ENCODE measurements around the gene SLC25A21.

DNA sequence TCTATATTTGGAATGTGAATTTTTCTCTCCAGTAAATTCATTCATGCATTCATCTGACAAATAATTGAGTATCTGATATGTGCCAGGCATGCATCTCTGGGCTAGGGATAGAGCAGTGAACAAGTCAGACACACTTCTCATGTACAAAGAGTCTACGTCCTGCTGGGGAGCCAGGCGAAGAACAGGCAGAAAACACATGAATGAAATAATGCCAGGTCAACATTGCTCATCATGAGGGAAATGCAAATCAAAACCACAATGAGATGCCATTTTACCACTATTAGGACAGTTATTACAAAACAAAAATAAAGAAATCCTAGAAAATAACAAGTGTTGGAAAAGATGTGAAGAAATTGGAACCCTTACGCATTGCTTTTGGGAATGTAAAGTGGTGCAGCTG, 420.5 kb downstream of the SLC25A21 start:
- TF ChIP-seq CTCF (IDR thresholded peaks at IDR 0.05) = no peak
- TF ChIP-seq POLR2A (IDR thresholded peaks at IDR 0.05) = no peak

Data from suprapubic skin (tissue), 3 donors.